Effector memory CD4-positive, alpha-beta T cell (primary cell): Measurements from ENCODE around the gene BCAS1.
"Not testable (repeated sequence)": the region's sequence is repeated elsewhere in the genome, so short reads cannot be mapped to it uniquely, and the experiment has no call there.

Experiments
- DNase-seq, 3 donors: peaks; one replicate each; pipeline ENCODE4 v3.0.0-alpha.2; 2020
- H3K27ac ChIP-seq: 2 replicates; pipeline ENCODE4 v1.7.0; 2013; ENCODE audit warnings: mild to moderate bottlenecking, low read length, moderate library complexity; ENCODE audit not compliant: insufficient read depth, poor library complexity, severe bottlenecking
- H3K27me3 ChIP-seq: replicated peaks from 2 replicates; pipeline ENCODE4 v1.7.0; 2013; ENCODE audit warnings: mild to moderate bottlenecking, low read length; ENCODE audit not compliant: insufficient read depth, control insufficient read depth, poor library complexity, severe bottlenecking
- H3K36me3 ChIP-seq: 2 replicates; pipeline ENCODE4 v1.7.0; 2013; ENCODE audit warnings: mild to moderate bottlenecking, low read length, moderate library complexity; ENCODE audit not compliant: control insufficient read depth, insufficient read depth
- H3K4me1 ChIP-seq: 2 replicates; pipeline ENCODE4 v1.7.0; 2013; ENCODE audit warnings: low read length, mild to moderate bottlenecking; ENCODE audit not compliant: control insufficient read depth, insufficient read depth, poor library complexity, severe bottlenecking
- H3K4me3 ChIP-seq: 2 replicates; pipeline ENCODE4 v1.7.0; 2013; ENCODE audit warnings: low read length, low read depth, mild to moderate bottlenecking; ENCODE audit not compliant: insufficient read depth, poor library complexity, severe bottlenecking
- H3K9me3 ChIP-seq: 2 replicates; pipeline ENCODE4 v1.7.0; 2013; ENCODE audit warnings: mild to moderate bottlenecking, low read length, moderate library complexity; ENCODE audit not compliant: control insufficient read depth

Gene BCAS1

GRCh38 chr20:53973882-53974281, 96.5 kb downstream of the BCAS1 start:
- not testable (repeated sequence) for H3K9me3 ChIP-seq, H3K4me1 ChIP-seq, H3K4me3 ChIP-seq, DNase-seq, H3K27me3 ChIP-seq, H3K27ac ChIP-seq, H3K36me3 ChIP-seq

GRCh38 chr20:53972179-53972578, 98.2 kb downstream of the BCAS1 start:
- Histone ChIP-seq H3K4me3 (no peak overlapping the region), H3K36me3 (no peaks in the 10 kb centered on the region), H3K4me1 (no peaks in the 10 kb centered on the region), H3K27ac (no peak overlapping the region), H3K9me3 (no peaks in the 10 kb centered on the region), H3K27me3 (no peaks in the 10 kb centered on the region)
- no peak for DNase-seq

- H3K36me3 ChIP-seq, result no peaks in the 10 kb centered on the region
- H3K9me3 ChIP-seq, result no peaks in the 10 kb centered on the region
- H3K4me1 ChIP-seq, result no peaks in the 10 kb centered on the region
- no peak overlapping the region for H3K27ac ChIP-seq
- H3K27me3 ChIP-seq, result no peaks in the 10 kb centered on the region
- DNase-seq, result no peak
- H3K4me3 ChIP-seq, result no peak overlapping the region
These were observed 99.2 kb downstream of the BCAS1 start for GRCh38 chr20:53971096-53971683.

GRCh38 chr20:53970232-53970631, 100.2 kb downstream of the BCAS1 start:
- no peaks in the 10 kb centered on the region for H3K27me3 ChIP-seq
- H3K27ac ChIP-seq, result no peak overlapping the region
- DNase-seq, result no peak
- no peaks in the 10 kb centered on the region for H3K4me1 ChIP-seq
- no peak overlapping the region for H3K4me3 ChIP-seq
- no peaks in the 10 kb centered on the region for H3K36me3 ChIP-seq
- no peaks in the 10 kb centered on the region for H3K9me3 ChIP-seq

GRCh38 chr20:53967527-53967926, 102.9 kb downstream of the BCAS1 start:
- Histone ChIP-seq H3K27me3 (no peaks in the 10 kb centered on the region), H3K4me1 (no peaks in the 10 kb centered on the region), H3K36me3 (no peaks in the 10 kb centered on the region), H3K9me3 (no peaks in the 10 kb centered on the region), H3K27ac (no peak overlapping the region), H3K4me3 (no peak overlapping the region)
- no peak for DNase-seq

GRCh38 chr20:53966774-53967398, 103.5 kb downstream of the BCAS1 start:
- H3K27me3 ChIP-seq, result no peaks in the 10 kb centered on the region
- H3K36me3 ChIP-seq, result no peaks in the 10 kb centered on the region
- H3K4me3 ChIP-seq, result no peak overlapping the region
- no peak for DNase-seq
- no peak overlapping the region for H3K27ac ChIP-seq
- no peaks in the 10 kb centered on the region for H3K9me3 ChIP-seq
- H3K4me1 ChIP-seq, result no peaks in the 10 kb centered on the region

- no peaks in the 10 kb centered on the region for H3K27me3 ChIP-seq
- no peaks in the 10 kb centered on the region for H3K9me3 ChIP-seq
- H3K27ac ChIP-seq, result no peak overlapping the region
- H3K4me3 ChIP-seq, result no peak overlapping the region
- no peaks in the 10 kb centered on the region for H3K36me3 ChIP-seq
- DNase-seq, result no peak
- H3K4me1 ChIP-seq, result no peaks in the 10 kb centered on the region
These were observed 105.7 kb downstream of the BCAS1 start for GRCh38 chr20:53964501-53965253.

- no peak overlapping the region for H3K27ac ChIP-seq
- DNase-seq, result no peak
- no peaks in the 10 kb centered on the region for H3K9me3 ChIP-seq
- H3K4me1 ChIP-seq, result no peaks in the 10 kb centered on the region
- H3K27me3 ChIP-seq, result no peaks in the 10 kb centered on the region
- H3K36me3 ChIP-seq, result no peaks in the 10 kb centered on the region
- no peak overlapping the region for H3K4me3 ChIP-seq
These were observed 106.3 kb downstream of the BCAS1 start for GRCh38 chr20:53964067-53964466.

GRCh38 chr20:53963635-53964034, 106.8 kb downstream of the BCAS1 start:
- Histone ChIP-seq H3K27me3 (no peaks in the 10 kb centered on the region), H3K36me3 (no peaks in the 10 kb centered on the region), H3K4me3 (no peak overlapping the region), H3K27ac (no peak overlapping the region), H3K4me1 (no peaks in the 10 kb centered on the region), H3K9me3 (no peaks in the 10 kb centered on the region)
- DNase-seq, result no peak

GRCh38 chr20:53962388-53962787, 108.0 kb downstream of the BCAS1 start:
- no peaks in the 10 kb centered on the region for H3K36me3 ChIP-seq
- H3K27me3 ChIP-seq, result no peaks in the 10 kb centered on the region
- no peak overlapping the region for H3K4me3 ChIP-seq
- H3K4me1 ChIP-seq, result no peaks in the 10 kb centered on the region
- H3K9me3 ChIP-seq, result no peaks in the 10 kb centered on the region
- H3K27ac ChIP-seq, result no peak overlapping the region
- DNase-seq, result no peak
